Measurements from ENCODE around the gene TOMM70.

- no peak for TF ChIP-seq PATZ1 (CRISPR knock-in tag; IDR thresholded peaks at IDR 0.05; ENCODE audit: borderline replicate concordance)
- no peak for TF ChIP-seq ARNTL (CRISPR knock-in tag; IDR thresholded peaks at IDR 0.05; ENCODE audit: borderline replicate concordance, low read depth)
Measured at GRCh38 chr3:100395679-100396431, 5.0 kb downstream of the TOMM70 start.

Measured in SK-N-SH treated with all-trans-retinoic acid at 6 μM for 48 hours (cell line).